HEK293T (cell line): ENCODE results near the gene ZNF217.

ENCODE experiments used
- FOXA1 ChIP-seq: fragments of 450-650 bp; IDR thresholded peaks from 2 replicates; pipeline ENCODE4 v1.6.1; 2016; ENCODE audit warnings: mild to moderate bottlenecking
- L3MBTL2 ChIP-seq: fragments of 450-650 bp; conservative IDR thresholded peaks from 2 replicates; pipeline ENCODE4 v1.6.1; 2016; ENCODE audit warnings: mild to moderate bottlenecking
- LEF1 ChIP-seq: fragments of 450-650 bp; IDR thresholded peaks from 2 replicates; pipeline ENCODE4 v1.6.1; 2017; ENCODE audit warnings: mild to moderate bottlenecking, borderline replicate concordance
- TARDBP ChIP-seq: fragments of 450-650 bp; IDR thresholded peaks from 2 replicates; pipeline ENCODE4 v1.6.1; 2016
- ZNF384 ChIP-seq: fragments of 450-650 bp; IDR thresholded peaks from 2 replicates; pipeline ENCODE4 v1.6.1; 2016

DNA sequence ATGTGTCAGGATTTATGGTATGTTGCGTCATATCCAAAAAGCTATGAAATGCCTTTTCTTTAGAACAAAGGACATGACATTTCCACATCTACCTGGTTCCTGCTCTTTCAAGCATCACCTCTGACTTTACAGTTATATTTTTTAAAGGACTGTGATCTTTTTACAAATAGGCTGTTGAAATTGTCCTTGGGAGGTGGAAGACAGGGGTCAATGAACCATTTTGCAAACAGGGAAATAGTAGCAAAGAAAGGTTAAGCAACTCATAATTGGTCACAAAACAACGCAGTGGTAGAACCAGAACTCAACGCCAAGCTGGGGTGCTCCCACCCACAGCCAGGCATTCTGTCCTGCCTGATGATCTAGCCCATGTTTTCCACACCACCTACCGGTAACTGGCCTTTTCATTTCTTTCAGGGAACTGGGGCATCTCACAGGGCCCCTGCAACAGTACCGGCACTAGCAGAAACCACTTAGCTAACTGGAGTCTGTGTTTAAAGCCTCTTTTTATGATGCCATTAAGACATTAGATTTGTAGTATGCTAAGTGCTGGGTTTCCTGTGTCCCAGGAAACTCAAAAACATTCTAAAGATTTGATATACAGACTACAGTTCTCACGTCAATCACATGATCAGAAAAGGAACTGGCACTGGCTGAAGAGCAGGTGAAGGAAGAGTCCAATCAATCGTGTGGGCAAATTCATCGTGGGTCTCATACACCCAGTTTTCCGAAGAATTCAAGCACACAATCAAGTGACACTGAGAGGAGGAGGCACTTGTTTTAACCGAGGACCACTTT is 13.9 kb downstream of the ZNF217 start:
- no peak for TF ChIP-seq LEF1
- no peak for TF ChIP-seq FOXA1
- no peak for TF ChIP-seq ZNF384
- TF ChIP-seq TARDBP, result no peak
- TF ChIP-seq L3MBTL2, result no peak
